Sigmoid colon (tissue), 4 donors: Measurements from ENCODE around the gene GNPAT.

Experiments
- CTCF ChIP-seq, 4 experiments: fragments of 450-650 bp in 3 of 4; fragments of 200-600 bp in 1 of 4; IDR thresholded peaks; one replicate each; pipeline ENCODE4 v1.5.1; 2016 to 2019; ENCODE audit warnings: antibody characterized with exemption in 4 of 4, mild to moderate bottlenecking in 3 of 4, moderate library complexity in 2 of 4
- EP300 ChIP-seq, 4 donors: sonication (generic); formaldehyde crosslinking; IDR thresholded peaks; one replicate each; pipeline ENCODE4 v1.6.1; 2017; ENCODE audit warnings: antibody characterized with exemption in 4 of 4
- POLR2A ChIP-seq, 2 donors: fragments of 450-650 bp; IDR thresholded peaks; one replicate each; pipeline ENCODE4 v1.6.1; 2016; ENCODE audit warnings: antibody characterized with exemption in 2 of 2, mild to moderate bottlenecking in 2 of 2, moderate library complexity in 2 of 2
- POLR2AphosphoS5 ChIP-seq, 4 donors: sonication (generic); formaldehyde crosslinking; IDR thresholded peaks; one replicate each; pipeline ENCODE4 v1.6.1; 2017; ENCODE audit warnings: antibody characterized with exemption in 4 of 4

DNA sequence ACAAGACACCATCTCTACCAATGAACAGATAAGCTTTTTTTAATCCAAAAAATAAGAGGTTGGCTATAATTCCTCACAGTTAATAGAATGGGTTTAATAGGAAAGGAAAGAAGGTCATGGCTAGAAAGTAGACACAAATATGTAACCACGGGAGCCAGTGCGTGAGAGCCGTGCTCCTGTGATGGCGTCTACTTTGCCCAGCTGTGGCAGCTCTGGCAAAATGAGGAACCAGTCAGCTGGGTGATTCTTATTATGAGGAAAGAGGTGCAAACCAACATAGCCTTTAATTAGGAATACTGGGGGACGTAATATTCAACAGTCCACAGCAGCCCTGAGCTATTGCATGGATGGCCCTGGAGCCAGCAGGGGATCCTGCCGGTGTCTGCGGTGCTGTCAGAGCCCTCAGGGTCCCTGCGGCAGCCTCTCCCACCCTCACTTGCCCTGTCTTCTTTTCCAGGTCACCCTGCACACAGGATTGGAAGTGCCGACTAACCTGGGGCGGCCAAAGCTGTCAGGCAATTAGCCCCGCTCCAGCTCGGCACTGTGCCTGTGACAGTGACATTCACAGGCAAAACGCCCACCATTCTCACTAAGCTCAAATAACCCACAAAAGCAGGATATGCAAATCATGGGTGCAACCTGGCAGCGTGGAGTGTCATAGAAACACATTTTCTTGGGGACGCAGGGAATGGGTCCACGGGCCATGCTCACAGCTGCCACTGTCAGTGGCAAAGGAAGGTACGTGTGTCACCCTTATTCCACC lies 25.9 kb upstream of the GNPAT start:
- TF ChIP-seq CTCF (IDR thresholded peaks at IDR 0.05) = no peak
- TF ChIP-seq POLR2A (IDR thresholded peaks at IDR 0.05) = no peak
- no peak for TF ChIP-seq POLR2AphosphoS5 (IDR thresholded peaks at IDR 0.05)
- no peak for TF ChIP-seq EP300 (IDR thresholded peaks at IDR 0.05)
